HEK293 (cell line): ENCODE data around the gene TKT.
A peak's percentile ranks its signal among the peaks of the same experiment; 100 is the strongest.

ENCODE experiments used
- CTCF ChIA-PET: fragments of 350-600 bp; formaldehyde crosslinking; extraction: SDS; loops from one replicate; lab custom pipeline; 2021; ENCODE audit warnings: antibody characterized with exemption; lab: Yijun Ruan, JAX
- POLR2A ChIA-PET: fragments of 300-600 bp; formaldehyde crosslinking; extraction: SDS; loops from one replicate; lab custom pipeline; 2020; ENCODE audit warnings: antibody characterized with exemption, inconsistent platforms; lab: Yijun Ruan, JAX
- H3K27ac ChIP-seq: fragments of 200-500 bp; sonication (Bioruptor generic); 2 replicates; pipeline ENCODE4 v1.5.1; 2014; ENCODE audit warnings: low read depth, low read length, control low read depth, inconsistent platforms; ENCODE audit errors: extremely low read depth
- H3K36me3 ChIP-seq, 2 experiments: fragments of 200-500 bp in 1 of 2; sonication (Bioruptor generic) in 1 of 2; 1 replicate in 1 of 2; 2 replicates in 1 of 2; pipeline ENCODE4 v1.5.1; 2014 to 2017; ENCODE audit warnings: inconsistent platforms in 2 of 2, low read length in 2 of 2; ENCODE audit not compliant: control insufficient read depth in 2 of 2, insufficient read depth in 1 of 2
- H3K4me1 ChIP-seq: fragments of 200-500 bp; sonication (Bioruptor generic); 2 replicates; pipeline ENCODE4 v1.5.1; 2014; ENCODE audit warnings: mild to moderate bottlenecking, low read length, inconsistent platforms; ENCODE audit not compliant: control insufficient read depth, insufficient read depth
- H3K4me3 ChIP-seq: 2 replicates; pipeline ENCODE4 v1.5.1; 2011; ENCODE audit warnings: low read depth, mild to moderate bottlenecking, control low read depth, low read length, moderate library complexity
- H3K9me3 ChIP-seq: fragments of 200-500 bp; sonication (Bioruptor generic); 2 replicates; pipeline ENCODE4 v1.5.1; 2014; ENCODE audit warnings: low read depth, low read length, inconsistent platforms; ENCODE audit not compliant: control insufficient read depth, insufficient read depth
- KLF16 ChIP-seq: fragments of 450-650 bp; formaldehyde crosslinking; IDR thresholded peaks from 2 replicates; pipeline ENCODE4 v1.5.1; 2017; ENCODE audit warnings: missing biosample characterization, missing genetic modification characterization
- OVOL3 ChIP-seq: fragments of 450-650 bp; formaldehyde crosslinking; IDR thresholded peaks from 2 replicates; pipeline ENCODE4 v1.5.1; 2016; ENCODE audit warnings: missing biosample characterization, missing genetic modification characterization
- TCF7L2 ChIP-seq: IDR thresholded peaks from 2 replicates; pipeline ENCODE4 v1.6.1; 2011; ENCODE audit warnings: low read depth, mild to moderate bottlenecking, inconsistent platforms, low read length, moderate library complexity, borderline replicate concordance
- TRIM28 ChIP-seq: IDR thresholded peaks from 2 replicates; pipeline ENCODE4 v1.6.1; 2011; ENCODE audit warnings: low read length, control low read depth, borderline replicate concordance
- ZBTB20 ChIP-seq: fragments of 450-650 bp; formaldehyde crosslinking; IDR thresholded peaks from 2 replicates; pipeline ENCODE4 v1.5.1; 2016; ENCODE audit warnings: missing biosample characterization, missing genetic modification characterization
- ZFP3 ChIP-seq: fragments of 450-650 bp; formaldehyde crosslinking; IDR thresholded peaks from 2 replicates; pipeline ENCODE4 v1.5.1; 2016; ENCODE audit warnings: low read depth, missing biosample characterization, missing genetic modification characterization
- ZIC2 ChIP-seq: fragments of 450-650 bp; formaldehyde crosslinking; IDR thresholded peaks from 2 replicates; pipeline ENCODE4 v1.5.1; 2016; ENCODE audit warnings: missing biosample characterization, missing genetic modification characterization
- ZNF133 ChIP-seq: fragments of 450-650 bp; formaldehyde crosslinking; IDR thresholded peaks from 2 replicates; pipeline ENCODE4 v1.5.1; 2016; ENCODE audit warnings: missing biosample characterization, missing genetic modification characterization
- ZNF140 ChIP-seq: fragments of 450-650 bp; formaldehyde crosslinking; IDR thresholded peaks from 2 replicates; pipeline ENCODE4 v1.5.1; 2016; ENCODE audit warnings: missing biosample characterization, missing genetic modification characterization
- ZNF155 ChIP-seq: fragments of 450-650 bp; formaldehyde crosslinking; IDR thresholded peaks from 2 replicates; pipeline ENCODE4 v1.5.1; 2016; ENCODE audit warnings: missing biosample characterization, missing genetic modification characterization
- ZNF16 ChIP-seq: fragments of 450-650 bp; formaldehyde crosslinking; IDR thresholded peaks from 2 replicates; pipeline ENCODE4 v1.5.1; 2016; ENCODE audit warnings: low read depth, missing biosample characterization, missing genetic modification characterization
- ZNF239 ChIP-seq: fragments of 450-650 bp; formaldehyde crosslinking; IDR thresholded peaks from 2 replicates; pipeline ENCODE4 v1.5.1; 2016; ENCODE audit warnings: missing biosample characterization, missing genetic modification characterization
- ZNF292 ChIP-seq: fragments of 450-650 bp; formaldehyde crosslinking; IDR thresholded peaks from 2 replicates; pipeline ENCODE4 v1.5.1; 2016; ENCODE audit warnings: low read depth, missing biosample characterization, missing genetic modification characterization, borderline replicate concordance
- ZNF335 ChIP-seq: fragments of 450-650 bp; formaldehyde crosslinking; conservative IDR thresholded peaks from 2 replicates; pipeline ENCODE4 v1.5.1; 2016; ENCODE audit warnings: missing biosample characterization, missing genetic modification characterization
- ZNF391 ChIP-seq: fragments of 450-650 bp; formaldehyde crosslinking; IDR thresholded peaks from 2 replicates; pipeline ENCODE4 v1.5.1; 2016; ENCODE audit warnings: low read depth, missing biosample characterization, missing genetic modification characterization, borderline replicate concordance
- ZNF433 ChIP-seq: fragments of 450-650 bp; formaldehyde crosslinking; IDR thresholded peaks from 2 replicates; pipeline ENCODE4 v1.5.1; 2016; ENCODE audit warnings: missing biosample characterization, missing genetic modification characterization, low read depth
- ZNF610 ChIP-seq: fragments of 450-650 bp; formaldehyde crosslinking; IDR thresholded peaks from 2 replicates; pipeline ENCODE4 v1.5.1; 2016; ENCODE audit warnings: missing biosample characterization, missing genetic modification characterization, borderline replicate concordance
- ZNF837 ChIP-seq: fragments of 450-650 bp; formaldehyde crosslinking; IDR thresholded peaks from 2 replicates; pipeline ENCODE4 v1.5.1; 2016; ENCODE audit warnings: missing biosample characterization, missing genetic modification characterization
- ZSCAN23 ChIP-seq: fragments of 450-650 bp; formaldehyde crosslinking; IDR thresholded peaks from 2 replicates; pipeline ENCODE4 v1.5.1; 2016; ENCODE audit warnings: missing biosample characterization, missing genetic modification characterization
- ZXDB ChIP-seq: fragments of 450-650 bp; formaldehyde crosslinking; IDR thresholded peaks from 2 replicates; pipeline ENCODE4 v1.5.1; 2016; ENCODE audit warnings: missing biosample characterization, missing genetic modification characterization
- TF ChIP-seq, protein P1 (sequence below): IDR thresholded peaks from 2 replicates; pipeline ENCODE4 v1.6.1; 2011; ENCODE audit warnings: mild to moderate bottlenecking, low read depth, low read length, borderline replicate concordance

The TKT gene

DNA sequence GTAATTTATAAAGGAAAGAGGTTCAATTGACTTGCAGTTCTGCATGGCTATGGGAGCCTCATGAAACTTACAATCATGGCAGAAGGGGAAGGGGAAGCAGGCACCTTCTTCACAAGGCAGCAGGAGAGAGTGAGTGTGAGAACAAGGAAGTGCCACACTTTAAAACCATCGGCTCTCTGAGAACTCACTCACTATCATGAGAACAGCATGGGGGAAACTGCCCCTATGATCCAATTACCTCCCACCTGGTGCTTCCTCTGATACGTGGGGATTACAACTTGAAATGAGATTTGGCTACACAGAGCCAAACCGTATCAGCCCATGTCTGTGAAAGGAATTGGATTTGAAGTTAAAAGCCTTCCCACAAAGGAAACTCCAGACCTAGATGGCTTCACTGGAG lies 39.1 kb downstream of the TKT start:
- H3K36me3 ChIP-seq = no peaks in the 10 kb centered on the region
- ChIA-PET CTCF (interaction anchor here (0.6 to 1.0 kb wide), 4 partner anchors 21 to 394 kb away, joined by 3 to 5 read pairs (median 3); no protein-coding TSS in a partner anchor), POLR2A (no interaction called here)
- no peak overlapping the region for H3K4me3 ChIP-seq
- H3K4me1 ChIP-seq = no peaks in the 10 kb centered on the region
- H3K27ac ChIP-seq = no peak overlapping the region
- TF ChIP-seq ZNF433 (tag by site-specific recombination) (no peak), ZNF292 (no peak), ZNF610 (tag by site-specific recombination) (no peak), ZIC2 (tag by site-specific recombination) (peak; percentile 40), ZNF140 (tag by site-specific recombination) (no peak)
- H3K9me3 ChIP-seq = no peaks in the 10 kb centered on the region

- no peak overlapping the region for H3K4me3 ChIP-seq
- TF ChIP-seq ZNF391 (tag by site-specific recombination) (no peak), TRIM28 (no peak), ZNF155 (tag by site-specific recombination) (no peak), TCF7L2 (no peak), ZBTB20 (tag by site-specific recombination) (no peak), ZFP3 (tag by site-specific recombination) (no peak), ZNF239 (tag by site-specific recombination) (no peak), OVOL3 (tag by site-specific recombination) (no peak)
- no peaks in the 10 kb centered on the region for H3K36me3 ChIP-seq
- CTCF ChIA-PET = interaction anchor here (0.6 to 1.0 kb wide), 3 partner anchors 24 to 122 kb away, joined by 3 read pairs; no protein-coding TSS in a partner anchor
- H3K9me3 ChIP-seq = no peaks in the 10 kb centered on the region
- H3K4me1 ChIP-seq = no peaks in the 10 kb centered on the region
- POLR2A ChIA-PET = no interaction called here
- no peak overlapping the region for H3K27ac ChIP-seq
Observed at GRCh38 chr3:53215816-53216215, 40.0 kb downstream of the TKT start.

- POLR2A ChIA-PET = no interaction called here
- no peaks in the 10 kb centered on the region for H3K4me1 ChIP-seq
Observed at GRCh38 chr3:53213276-53213675, 42.5 kb downstream of the TKT start.

More at GRCh38 chr3:53213276-53213675, 42.5 kb downstream of the TKT start:
- CTCF ChIA-PET = no interaction called here
- Histone ChIP-seq H3K27ac (no peak overlapping the region), H3K4me3 (no peak overlapping the region)
- TF ChIP-seq ZNF16 (tag by site-specific recombination) (no peak), ZNF133 (tag by site-specific recombination) (no peak), KLF16 (tag by site-specific recombination) (no peak), OVOL3 (tag by site-specific recombination) (no peak), ZNF837 (tag by site-specific recombination) (no peak), ZNF335 (tag by site-specific recombination) (no peak), ZNF433 (tag by site-specific recombination) (no peak), ZXDB (no peak), ZSCAN23 (tag by site-specific recombination) (no peak)
- TF ChIP-seq, protein P1, sequence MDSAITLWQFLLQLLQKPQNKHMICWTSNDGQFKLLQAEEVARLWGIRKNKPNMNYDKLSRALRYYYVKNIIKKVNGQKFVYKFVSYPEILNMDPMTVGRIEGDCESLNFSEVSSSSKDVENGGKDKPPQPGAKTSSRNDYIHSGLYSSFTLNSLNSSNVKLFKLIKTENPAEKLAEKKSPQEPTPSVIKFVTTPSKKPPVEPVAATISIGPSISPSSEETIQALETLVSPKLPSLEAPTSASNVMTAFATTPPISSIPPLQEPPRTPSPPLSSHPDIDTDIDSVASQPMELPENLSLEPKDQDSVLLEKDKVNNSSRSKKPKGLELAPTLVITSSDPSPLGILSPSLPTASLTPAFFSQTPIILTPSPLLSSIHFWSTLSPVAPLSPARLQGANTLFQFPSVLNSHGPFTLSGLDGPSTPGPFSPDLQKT = no peak
- TF ChIP-seq, all 188 proteins: peak for 0
- H3K9me3 ChIP-seq = no peaks in the 10 kb centered on the region
- H3K36me3 ChIP-seq = no peaks in the 10 kb centered on the region
